HFF-Myc (cell line): ENCODE results near the gene PDE7B.

Source experiments
- DNase-seq: peaks from one replicate; pipeline ENCODE4 v3.0.0-alpha.2; 2011; ENCODE audit warnings: low read depth; ENCODE audit errors: extremely low read depth
- H3K4me3 ChIP-seq: replicated peaks from 2 replicates; pipeline ENCODE4 v1.5.1; 2011; ENCODE audit warnings: low read depth, mild to moderate bottlenecking, control low read depth, low read length
- TF ChIP-seq, protein P1 (sequence below): IDR thresholded peaks from 2 replicates; pipeline ENCODE4 v1.5.1; 2012; ENCODE audit warnings: mild to moderate bottlenecking, low read depth, low read length, control low read depth; ENCODE audit errors: missing control alignments

PDE7B gene

DNA sequence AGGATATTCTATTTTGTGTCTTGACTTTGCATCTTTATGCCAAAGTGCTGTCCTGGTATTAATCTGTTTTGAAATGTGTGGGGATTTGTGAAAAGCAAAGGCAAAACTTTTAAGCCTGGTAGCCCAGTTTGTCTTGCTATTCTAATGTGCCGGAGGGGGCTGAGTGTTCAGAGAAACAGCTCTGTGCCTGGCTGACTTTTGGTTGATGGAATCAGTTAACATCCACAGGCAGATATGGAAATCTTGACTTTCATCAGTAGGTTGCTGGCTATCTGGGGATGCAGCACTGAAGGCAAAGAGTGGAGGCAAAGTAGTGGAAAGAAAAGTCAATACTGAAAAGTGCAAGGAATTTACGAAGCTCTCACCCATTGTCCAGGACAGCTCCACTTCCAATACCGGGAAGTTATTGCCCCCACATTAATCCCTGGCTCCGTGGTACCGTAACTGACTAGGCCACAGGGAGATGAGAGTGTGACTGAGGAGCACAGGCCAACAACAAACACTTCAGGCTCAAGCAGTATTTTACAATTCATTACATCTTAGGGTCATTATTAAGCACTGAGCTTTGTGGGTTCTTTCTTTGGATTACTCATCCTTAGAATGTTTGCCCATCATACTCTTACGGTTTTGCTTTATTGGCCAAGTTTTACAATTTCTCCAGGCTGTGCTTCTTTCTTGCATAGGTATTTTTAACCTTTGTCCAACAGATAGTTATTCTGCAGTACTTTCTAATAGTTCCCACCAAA lies 234.0 kb downstream of the PDE7B start:
- DNase-seq, result no peak
- TF ChIP-seq, protein P1, sequence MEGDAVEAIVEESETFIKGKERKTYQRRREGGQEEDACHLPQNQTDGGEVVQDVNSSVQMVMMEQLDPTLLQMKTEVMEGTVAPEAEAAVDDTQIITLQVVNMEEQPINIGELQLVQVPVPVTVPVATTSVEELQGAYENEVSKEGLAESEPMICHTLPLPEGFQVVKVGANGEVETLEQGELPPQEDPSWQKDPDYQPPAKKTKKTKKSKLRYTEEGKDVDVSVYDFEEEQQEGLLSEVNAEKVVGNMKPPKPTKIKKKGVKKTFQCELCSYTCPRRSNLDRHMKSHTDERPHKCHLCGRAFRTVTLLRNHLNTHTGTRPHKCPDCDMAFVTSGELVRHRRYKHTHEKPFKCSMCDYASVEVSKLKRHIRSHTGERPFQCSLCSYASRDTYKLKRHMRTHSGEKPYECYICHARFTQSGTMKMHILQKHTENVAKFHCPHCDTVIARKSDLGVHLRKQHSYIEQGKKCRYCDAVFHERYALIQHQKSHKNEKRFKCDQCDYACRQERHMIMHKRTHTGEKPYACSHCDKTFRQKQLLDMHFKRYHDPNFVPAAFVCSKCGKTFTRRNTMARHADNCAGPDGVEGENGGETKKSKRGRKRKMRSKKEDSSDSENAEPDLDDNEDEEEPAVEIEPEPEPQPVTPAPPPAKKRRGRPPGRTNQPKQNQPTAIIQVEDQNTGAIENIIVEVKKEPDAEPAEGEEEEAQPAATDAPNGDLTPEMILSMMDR, result no peak
- no peak overlapping the region for H3K4me3 ChIP-seq

DNA sequence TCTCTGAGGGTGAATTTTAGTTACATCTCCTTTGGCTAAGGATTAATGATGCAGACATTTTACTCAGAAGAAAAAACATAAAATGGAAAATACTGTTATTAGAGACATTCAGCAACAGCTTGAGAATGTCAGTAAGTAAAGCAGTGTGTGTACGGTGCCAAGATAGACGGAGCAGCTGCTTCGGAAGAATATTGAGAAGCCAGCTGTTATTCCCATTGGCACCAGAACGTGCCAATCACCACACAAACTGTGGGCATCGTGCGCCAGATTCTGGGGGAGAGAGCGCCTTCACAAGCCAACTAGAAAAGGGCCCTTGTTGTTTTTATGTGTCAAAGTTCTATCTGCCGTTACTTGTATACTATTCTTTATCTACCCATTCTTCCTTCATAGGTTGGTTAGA lies 235.2 kb downstream of the PDE7B start:
- no peak for DNase-seq
- TF ChIP-seq, protein P1, result no peak
- H3K4me3 ChIP-seq, result no peak overlapping the region

DNA sequence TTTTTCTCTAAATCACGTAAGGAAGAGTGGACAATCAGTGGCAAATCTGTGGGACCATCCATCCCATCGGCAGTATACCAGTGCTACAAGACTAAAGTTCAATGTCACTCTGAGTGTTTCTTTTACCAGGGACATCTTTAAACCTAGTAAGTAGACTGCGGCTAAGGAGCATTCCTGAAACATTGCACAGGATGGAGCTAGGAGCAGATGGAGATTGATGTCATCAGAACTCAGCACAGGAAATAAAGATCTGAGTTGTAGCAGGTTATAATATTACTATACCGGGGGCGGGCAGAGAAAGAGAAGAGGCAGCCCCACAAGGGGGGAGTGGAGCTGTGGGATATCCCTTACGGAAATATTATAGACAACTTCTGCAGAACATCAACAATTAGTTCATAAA lies 236.5 kb downstream of the PDE7B start:
- no peak for DNase-seq
- H3K4me3 ChIP-seq, result no peak overlapping the region
- TF ChIP-seq, protein P1, result no peak

DNA sequence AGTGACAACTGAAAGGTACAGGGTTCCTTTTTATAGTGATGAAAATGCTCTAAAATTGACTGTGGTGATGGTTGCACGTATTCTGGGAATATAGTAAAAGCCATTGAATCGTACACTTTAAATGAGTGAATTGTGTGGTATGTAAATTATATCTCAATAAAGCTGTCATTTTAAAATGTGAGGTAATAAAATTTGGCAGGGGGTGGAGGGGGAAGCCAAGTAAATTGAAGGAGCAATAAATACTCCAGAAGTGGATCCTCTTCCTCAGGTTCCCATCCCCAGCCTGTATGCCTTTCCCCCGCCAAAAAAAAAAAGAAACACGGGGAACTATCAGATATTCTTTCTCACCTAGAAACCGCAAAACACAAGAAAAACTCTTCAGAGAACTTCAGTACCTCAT lies 237.2 kb downstream of the PDE7B start:
- no peak for DNase-seq
- TF ChIP-seq, protein P1, result no peak
- H3K4me3 ChIP-seq, result no peak overlapping the region

GRCh38 chr6:136089876-136090275 lies 238.4 kb downstream of the PDE7B start:
- TF ChIP-seq, protein P1, result no peak
- H3K4me3 ChIP-seq, result no peak overlapping the region
- DNase-seq, result no peak

GRCh38 chr6:136090929-136091328 lies 239.4 kb downstream of the PDE7B start:
- DNase-seq, result no peak
- H3K4me3 ChIP-seq, result no peak overlapping the region
- TF ChIP-seq, protein P1, result no peak

- TF ChIP-seq, protein P1, result no peak
- no peak for DNase-seq
- H3K4me3 ChIP-seq, result no peak overlapping the region
Measured at GRCh38 chr6:136092897-136093296, 241.4 kb downstream of the PDE7B start.
